GM21381 (cell line): ENCODE measurements around the gene AP1S3.

Source experiments
- ATAC-seq: cut with Tn5 transposase; IDR thresholded peaks from one replicate; pipeline ENCODE4 v1.9.1; 2021; ENCODE audit warnings: mild to moderate bottlenecking, moderate library complexity; ENCODE audit not compliant: unreplicated experiment

The AP1S3 gene

GRCh38 chr2:223725986-223726970 is 111.1 kb downstream of the AP1S3 start:
- no peak for ATAC-seq

- no peak for ATAC-seq
Measured at GRCh38 chr2:223725494-223725893, 111.9 kb downstream of the AP1S3 start.

- ATAC-seq = no peak
Measured at GRCh38 chr2:223724861-223725260, 112.5 kb downstream of the AP1S3 start.

- ATAC-seq = no peak
Measured at GRCh38 chr2:223723954-223724411, 113.4 kb downstream of the AP1S3 start.

- ATAC-seq = no peak
Measured at GRCh38 chr2:223722226-223722625, 115.2 kb downstream of the AP1S3 start.

GRCh38 chr2:223721746-223722145 is 115.6 kb downstream of the AP1S3 start:
- no peak for ATAC-seq

- ATAC-seq = no peak
Measured at GRCh38 chr2:223720367-223720766, 117.0 kb downstream of the AP1S3 start.

GRCh38 chr2:223712642-223713041 is 124.7 kb downstream of the AP1S3 start:
- no peak for ATAC-seq

GRCh38 chr2:223711596-223712326 is 125.6 kb downstream of the AP1S3 start:
- no peak for ATAC-seq
